MG63 (cell line): ENCODE measurements around the gene SLITRK5. TPM values are rescaled to one million over a fixed set of nuclear protein-coding genes. Genes with fewer than 3 reads are reported as not detected.

ENCODE experiments used
- DNase-seq: peaks from one replicate; pipeline ENCODE4 v3.0.0-alpha.2; 2020
- H3K27me3 ChIP-seq: fragments of 250-450 bp; sonication (Bioruptor Pico); 2 replicates; pipeline ENCODE4 v1.5.1; 2020; ENCODE audit warnings: mild to moderate bottlenecking, moderate library complexity
- H3K36me3 ChIP-seq: fragments of 250-450 bp; sonication (Bioruptor Pico); 2 replicates; pipeline ENCODE4 v1.5.1; 2020; ENCODE audit warnings: mild to moderate bottlenecking, moderate library complexity
- H3K4me3 ChIP-seq: fragments of 250-450 bp; sonication (Bioruptor Pico); 2 replicates; pipeline ENCODE4 v1.5.1; 2020; ENCODE audit warnings: mild to moderate bottlenecking, moderate library complexity
- H3K9me3 ChIP-seq: fragments of 250-450 bp; sonication (Bioruptor Pico); 2 replicates; pipeline ENCODE4 v1.5.1; 2020; ENCODE audit warnings: mild to moderate bottlenecking, moderate library complexity
- total RNA-seq: library from RNA; depleted of rRNA; stranded (reverse); fragments of >200 nt; shearing (Covaris generic); gene quantifications from 2 replicates; pipeline ENCODE4 v1.2.3, GENCODE V29; 2014; ENCODE audit warnings: low replicate concordance

Gene SLITRK5
- total RNA-seq, 1 experiment from 2014 or later: 0.16 TPM

GRCh38 chr13:87678372-87678752, 7.2 kb downstream of the SLITRK5 start:
- DNase-seq: no peak
- Histone ChIP-seq H3K36me3 (no peaks in the 10 kb centered on the region), H3K9me3 (no peaks in the 10 kb centered on the region), H3K27me3 (0 out of 2 replicates have a peak, but pooled peaks cover 6% of the 10 kb centered on the region), H3K4me3 (peak overlapping the region; percentile 49)

DNA sequence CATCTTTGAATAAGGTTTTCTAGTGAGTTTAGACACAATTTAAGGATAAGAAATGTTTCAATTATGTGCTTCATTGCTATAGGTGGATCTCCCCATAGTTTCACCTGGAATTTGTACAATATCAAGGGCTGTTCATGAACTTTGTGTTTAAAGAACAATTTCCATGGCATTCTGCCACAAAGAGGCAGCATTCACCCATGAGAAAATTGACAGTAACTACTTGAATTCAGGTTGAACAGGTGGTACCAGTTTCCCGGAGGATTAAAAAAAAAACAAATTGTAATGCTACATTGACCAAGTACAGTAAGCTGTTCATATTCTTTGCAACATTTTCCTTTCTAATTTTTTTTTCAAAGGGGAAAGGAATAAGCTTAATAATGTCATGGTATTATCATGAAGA, 9.1 kb downstream of the SLITRK5 start:
- no peak for DNase-seq
- H3K36me3 ChIP-seq: no peaks in the 10 kb centered on the region
- H3K9me3 ChIP-seq: no peaks in the 10 kb centered on the region
- H3K4me3 ChIP-seq: no peak overlapping the region
- H3K27me3 ChIP-seq: no peaks in the 10 kb centered on the region

- DNase-seq: no peak
- H3K27me3 ChIP-seq: no peaks in the 10 kb centered on the region
- H3K9me3 ChIP-seq: no peaks in the 10 kb centered on the region
- H3K4me3 ChIP-seq: no peak overlapping the region
- no peaks in the 10 kb centered on the region for H3K36me3 ChIP-seq
These were observed 13.9 kb downstream of the SLITRK5 start for GRCh38 chr13:87684850-87685742.

GRCh38 chr13:87696458-87696857, 25.3 kb downstream of the SLITRK5 start:
- Histone ChIP-seq H3K9me3 (no peaks in the 10 kb centered on the region), H3K27me3 (no peaks in the 10 kb centered on the region), H3K36me3 (no peaks in the 10 kb centered on the region), H3K4me3 (no peak overlapping the region)
- no peak for DNase-seq

- H3K27me3 ChIP-seq: no peaks in the 10 kb centered on the region
- no peaks in the 10 kb centered on the region for H3K9me3 ChIP-seq
- no peaks in the 10 kb centered on the region for H3K36me3 ChIP-seq
- DNase-seq: no peak
- H3K4me3 ChIP-seq: no peak overlapping the region
These were observed 27.1 kb downstream of the SLITRK5 start for GRCh38 chr13:87698268-87698667.

- DNase-seq: no peak
- Histone ChIP-seq H3K27me3 (no peaks in the 10 kb centered on the region), H3K9me3 (no peaks in the 10 kb centered on the region), H3K36me3 (no peaks in the 10 kb centered on the region), H3K4me3 (no peak overlapping the region)
These were observed 38.8 kb downstream of the SLITRK5 start for GRCh38 chr13:87709947-87710346.

DNA sequence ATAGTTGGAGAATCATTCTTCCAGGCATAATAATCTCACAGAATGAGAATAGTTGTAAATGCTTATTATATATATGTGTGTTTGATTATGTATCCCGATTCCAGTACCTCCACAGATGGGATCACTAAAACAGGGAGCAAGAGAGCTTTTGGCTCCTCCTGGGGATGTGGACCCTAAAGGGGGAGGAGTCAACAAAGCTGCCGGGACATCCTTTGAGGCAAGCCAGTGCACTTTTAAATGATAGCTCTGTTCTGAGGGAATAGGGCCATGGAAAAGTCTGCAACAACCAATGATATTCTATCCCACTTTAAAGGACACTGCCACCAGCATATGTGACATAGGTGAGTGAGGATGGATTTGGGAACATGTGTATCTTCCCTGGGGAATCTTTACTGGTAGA, 40.8 kb downstream of the SLITRK5 start:
- no peak for DNase-seq
- no peaks in the 10 kb centered on the region for H3K27me3 ChIP-seq
- H3K36me3 ChIP-seq: no peaks in the 10 kb centered on the region
- no peaks in the 10 kb centered on the region for H3K9me3 ChIP-seq
- H3K4me3 ChIP-seq: no peak overlapping the region
